H1 (cell line): ENCODE data around the gene CDK5R2. TPM values are rescaled to one million over a fixed set of nuclear protein-coding genes. Genes with fewer than 3 reads are reported as not detected.

Source experiments
- CTCF ChIA-PET: fragments of 300-600 bp; sonication (Branson Sonifier 250); formaldehyde crosslinking; loops from one replicate; lab custom pipeline; 2021; ENCODE audit not compliant: partially characterized antibody; lab: Charles Lee
- POLR2A ChIA-PET: fragments of 300-600 bp; sonication (Branson Sonifier 250); formaldehyde crosslinking; loops from one replicate; lab custom pipeline; 2021; ENCODE audit warnings: inconsistent platforms; ENCODE audit not compliant: partially characterized antibody; lab: Charles Lee
- DNase-seq, 2 experiments: peaks; one replicate each; pipeline versions ENCODE4 v3.0.0 to v3.0.0-alpha.2; 2010 to 2022; ENCODE audit warnings: low spot score in 2 of 2, low read depth in 1 of 2, mixed read lengths in 1 of 2
- FAIRE-seq: peaks from 2 replicates; lab custom pipeline; 2011; peaks lifted over from hg19 to GRCh38; lab: Jason Lieb, UNC
- H2AFZ ChIP-seq: 2 replicates; pipeline ENCODE4 v1.8.1; 2012; ENCODE audit warnings: low read length, inconsistent platforms
- H2AK5ac ChIP-seq: 2 replicates; pipeline ENCODE4 v1.6.1; 2013; ENCODE audit warnings: low read depth, low read length
- H2BK120ac ChIP-seq: replicated peaks from 2 replicates; pipeline ENCODE3; 2013; ENCODE audit warnings: low read depth, low read length, inconsistent platforms
- H2BK12ac ChIP-seq: 2 replicates; pipeline ENCODE4 v1.6.1; 2013; ENCODE audit warnings: low read depth, low read length
- H2BK15ac ChIP-seq: 2 replicates; pipeline ENCODE4 v1.6.1; 2013; ENCODE audit warnings: low read length
- H2BK20ac ChIP-seq: 2 replicates; pipeline ENCODE4 v1.6.1; 2013; ENCODE audit warnings: low read length
- H2BK5ac ChIP-seq: 2 replicates; pipeline ENCODE4 v1.6.1; 2013; ENCODE audit warnings: low read depth, low read length
- H3K14ac ChIP-seq: 2 replicates; pipeline ENCODE4 v1.6.1; 2013; ENCODE audit warnings: inconsistent platforms; ENCODE audit not compliant: insufficient read length
- H3K18ac ChIP-seq: 2 replicates; pipeline ENCODE4 v1.6.1; 2013; ENCODE audit warnings: low read length; ENCODE audit errors: extremely low read depth
- H3K23ac ChIP-seq: 2 replicates; pipeline ENCODE4 v1.6.1; 2013; ENCODE audit warnings: inconsistent platforms; ENCODE audit not compliant: insufficient read length
- H3K23me2 ChIP-seq: 2 replicates; pipeline ENCODE4 v1.6.1; 2013; ENCODE audit warnings: low read depth, low read length
- H3K27ac ChIP-seq: 2 replicates; pipeline ENCODE4 v1.6.1; 2011; ENCODE audit warnings: low read depth, low read length, inconsistent platforms
- H3K27me3 ChIP-seq, 4 experiments: replicated peaks in 1 of 4; 1 replicate in 1 of 4; 2 replicates in 3 of 4; pipeline versions ENCODE4 v1.6.1 to v1.8.1; 2011 to 2013; ENCODE audit warnings: low read length in 3 of 4, mild to moderate bottlenecking in 3 of 4, inconsistent platforms in 2 of 4, mixed read lengths in 2 of 4, moderate library complexity in 1 of 4; ENCODE audit not compliant: control insufficient read depth in 3 of 4, insufficient read depth in 3 of 4; ENCODE audit errors: extremely low read depth in 1 of 4
- H3K36me3 ChIP-seq, 4 experiments: 2 replicates each; pipeline versions ENCODE4 v1.6.1 to v1.8.1; 2011 to 2013; ENCODE audit warnings: mild to moderate bottlenecking in 4 of 4, low read length in 3 of 4, moderate library complexity in 2 of 4, control low read depth in 1 of 4, inconsistent platforms in 1 of 4; ENCODE audit not compliant: insufficient read depth in 4 of 4, control insufficient read depth in 2 of 4
- H3K4ac ChIP-seq: replicated peaks from 2 replicates; pipeline ENCODE3; 2013; ENCODE audit warnings: low read length, low read depth, mixed read lengths, inconsistent platforms; ENCODE audit not compliant: insufficient read length
- H3K4me1 ChIP-seq, 4 experiments: replicated peaks in 1 of 4; 1 replicate in 1 of 4; 2 replicates in 3 of 4; pipeline versions ENCODE4 v1.6.1 to v1.8.1; 2011 to 2013; ENCODE audit warnings: low read length in 3 of 4, inconsistent platforms in 2 of 4, mixed read lengths in 1 of 4; ENCODE audit not compliant: insufficient read depth in 4 of 4, control insufficient read depth in 3 of 4
- H3K4me2 ChIP-seq, 2 experiments: 2 replicates each; pipeline versions ENCODE4 v1.6.1 to v1.8.1; 2011 to 2013; ENCODE audit warnings: low read depth in 2 of 2, low read length in 2 of 2, control low read depth in 1 of 2, inconsistent platforms in 1 of 2, mild to moderate bottlenecking in 1 of 2; ENCODE audit not compliant: insufficient read depth in 1 of 2
- H3K4me3 ChIP-seq, 4 experiments: fragments of 200-600, 300-600 bp in 1 of 4; sonication (generic), shearing (Covaris generic), sonication (Bioruptor Twin) in 1 of 4; 2 replicates each; pipeline versions ENCODE4 v1.5.1 to v1.8.1; 2011 to 2016; ENCODE audit warnings: low read length in 4 of 4, low read depth in 3 of 4, control low read depth in 2 of 4, inconsistent platforms in 2 of 4, mild to moderate bottlenecking in 2 of 4, mixed read lengths in 1 of 4, moderate library complexity in 1 of 4; ENCODE audit not compliant: insufficient read depth in 2 of 4; ENCODE audit errors: extremely low read depth in 1 of 4
- H3K56ac ChIP-seq: replicated peaks from 2 replicates; pipeline ENCODE3; 2013; ENCODE audit warnings: low read depth, mild to moderate bottlenecking, mixed read lengths, low read length, inconsistent platforms; ENCODE audit not compliant: insufficient read length
- H3K79me1 ChIP-seq: 2 replicates; pipeline ENCODE4 v1.6.1; 2013; ENCODE audit warnings: low read depth, low read length, control low read depth
- H3K79me2 ChIP-seq, 2 experiments: 2 replicates each; pipeline versions ENCODE4 v1.6.1 to v1.8.1; 2012 to 2013; ENCODE audit warnings: low read length in 2 of 2, mild to moderate bottlenecking in 2 of 2, inconsistent platforms in 1 of 2; ENCODE audit not compliant: insufficient read depth in 2 of 2, control insufficient read depth in 1 of 2
- H3K9ac ChIP-seq, 4 experiments: replicated peaks in 1 of 4; 1 replicate in 1 of 4; 2 replicates in 3 of 4; pipeline versions ENCODE4 v1.6.1 to v1.8.1; 2011 to 2013; ENCODE audit warnings: low read depth in 3 of 4, low read length in 3 of 4, control low read depth in 2 of 4, mild to moderate bottlenecking in 2 of 4, moderate library complexity in 2 of 4, inconsistent platforms in 1 of 4; ENCODE audit errors: extremely low read depth in 1 of 4
- H3K9me3 ChIP-seq, 2 experiments: 2 replicates each; pipeline versions ENCODE4 v1.6.1 to v1.8.1; 2012 to 2013; ENCODE audit warnings: mild to moderate bottlenecking in 2 of 2, moderate library complexity in 2 of 2, control low read depth in 1 of 2, inconsistent platforms in 1 of 2, low read depth in 1 of 2, low read length in 1 of 2, mixed read lengths in 1 of 2; ENCODE audit not compliant: insufficient read depth in 2 of 2
- H4K20me1 ChIP-seq, 2 experiments: replicated peaks in 1 of 2; 2 replicates each; pipeline versions ENCODE3 to v1.8.1; 2011 to 2013; ENCODE audit warnings: inconsistent platforms in 2 of 2, low read length in 2 of 2, mild to moderate bottlenecking in 1 of 2; ENCODE audit not compliant: insufficient read depth in 2 of 2, control insufficient read depth in 1 of 2
- H4K5ac ChIP-seq: 2 replicates; pipeline ENCODE4 v1.6.1; 2013; ENCODE audit warnings: low read length, low read depth, mixed read lengths, inconsistent platforms; ENCODE audit not compliant: insufficient read length
- H4K8ac ChIP-seq: 2 replicates; pipeline ENCODE4 v1.8.0; 2013; ENCODE audit warnings: mild to moderate bottlenecking, moderate library complexity, low read length, inconsistent platforms; ENCODE audit not compliant: insufficient read depth; ENCODE audit errors: extremely low read depth
- H4K91ac ChIP-seq: replicated peaks from 2 replicates; pipeline ENCODE3; 2013; ENCODE audit warnings: low read length, mixed read lengths, inconsistent platforms; ENCODE audit not compliant: insufficient read length
- EP300 ChIP-seq, 2 experiments: IDR thresholded peaks; 1 replicate in 1 of 2; 2 replicates in 1 of 2; pipeline ENCODE4 v1.6.1; 2011 to 2012; ENCODE audit warnings: low read depth in 2 of 2, low read length in 2 of 2, mild to moderate bottlenecking in 2 of 2, borderline replicate concordance in 1 of 2, inconsistent platforms in 1 of 2, moderate library complexity in 1 of 2
- MAFK ChIP-seq: IDR thresholded peaks from 2 replicates; pipeline ENCODE4 v1.6.1; 2012; ENCODE audit warnings: low read depth, mild to moderate bottlenecking, improper control_type of control experiment, low read length
- WGBS, 2 experiments: shearing (Covaris generic) in 1 of 2; methylation state at CpG; one replicate each; pipeline versions ENCODE4 v1.1.6 to v1.1.7; 2013 to 2015; ENCODE audit warnings: low lambda C conversion rate in 2 of 2, mixed read lengths in 2 of 2, inconsistent platforms in 1 of 2, low coverage in 1 of 2, missing lambda C conversion rate in 1 of 2; ENCODE audit not compliant: insufficient replicate concordance in 2 of 2, insufficient coverage in 1 of 2, insufficient read length in 1 of 2; ENCODE audit errors: extremely low coverage in 1 of 2, missing lambda C conversion rate in 1 of 2; 5-methylcytosine and 5-hydroxymethylcytosine counted together
- polyA plus RNA-seq, 7 experiments: library from polyadenylated mRNA; depleted of rRNA in 3 of 7; stranded (reverse) in 5 of 7; unstranded in 2 of 7; fragments of >200 nt in 5 of 7; fragments of 200-250 nt in 2 of 7; gene quantifications; 1 replicate in 5 of 7; 2 replicates in 1 of 7; 4 replicates in 1 of 7; pipeline versions ENCODE4 v1.2.1 to v1.2.3, GENCODE V29; 2011 to 2013; ENCODE audit warnings: missing spikeins in 2 of 7, mixed read lengths in 2 of 7
- total RNA-seq: library from RNA; stranded (reverse); fragmentation: NEBNext Ultra II Directional; extraction: Animal tissue kit (Norgen Biotek cat#: 25700); gene quantifications from 2 replicates; pipeline ENCODE4 v1.2.1, GENCODE V29; 2021

CDK5R2 gene
- total and polyA plus RNA-seq, 2 of the 8 experiments (the other 6 are each of a cell fraction or from before 2014, with no cell fraction given), result 0.14 TPM; not detected in 1

DNA sequence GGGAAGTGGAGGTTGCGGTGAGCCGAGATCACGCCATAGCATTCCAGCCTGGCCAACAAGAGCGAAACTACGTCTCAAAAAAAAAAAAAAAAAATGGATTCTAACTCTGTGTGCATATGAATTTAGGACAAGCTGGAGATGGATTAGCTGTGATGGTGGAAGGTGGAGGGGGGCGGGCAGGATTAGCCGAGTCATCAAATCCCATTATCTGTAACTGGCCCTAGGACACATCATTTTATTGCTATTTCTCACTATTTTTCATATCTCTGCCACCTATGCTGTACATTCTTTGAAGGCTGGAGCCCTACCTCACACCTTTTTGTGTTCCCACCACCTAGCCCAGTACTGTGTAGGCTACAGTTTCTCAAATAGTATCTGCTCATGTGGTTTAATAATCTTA lies 7.3 kb upstream of the CDK5R2 start:
- H3K14ac ChIP-seq, result no peak overlapping the region
- no peak overlapping the region for H3K4me3 ChIP-seq
- H3K18ac ChIP-seq, result no peak overlapping the region
- no peaks in the 10 kb centered on the region for H3K36me3 ChIP-seq
- 86% methylated on average over 6 of the region's 7 CpGs; no CpG with 5 or more reads in 1 of the 2 experiments for WGBS, 2 experiments
- no peak overlapping the region for H2BK20ac ChIP-seq
- H3K56ac ChIP-seq, result no peak overlapping the region
- TF ChIP-seq EP300 (IDR thresholded peaks at IDR 0.05; ENCODE audit: borderline replicate concordance in 1 of 2, low read depth in 2 of 2, low read length in 2 of 2) (no peak), MAFK (peak; percentile 46; the same call in 1 of the 2 replicates)
- no peak overlapping the region for H3K9ac ChIP-seq
- no peaks in the 10 kb centered on the region for H3K79me1 ChIP-seq
- no peak overlapping the region for H2BK5ac ChIP-seq
- no peak overlapping the region for H2BK15ac ChIP-seq
- no peaks in the 10 kb centered on the region for H3K9me3 ChIP-seq
- H4K91ac ChIP-seq, result no peak overlapping the region
- H4K8ac ChIP-seq, result no peak overlapping the region
- H2AK5ac ChIP-seq, result no peak overlapping the region
- H4K5ac ChIP-seq, result no peak overlapping the region
- CTCF ChIA-PET, result interaction anchor here (0.7 to 4.4 kb wide), 13 partner anchors 10 to 82 kb away, joined by 3 to 34 read pairs (median 4); no protein-coding TSS in a partner anchor
- H4K20me1 ChIP-seq, result no peaks in the 10 kb centered on the region
- H3K4me2 ChIP-seq, result no peak overlapping the region
- H3K4ac ChIP-seq, result no peak overlapping the region
- H2AFZ ChIP-seq, result no peak overlapping the region
- peaks cover 0 to 20% (median 6%) of the 10 kb centered on the region in 4 experiments; a peak in 5 of 7 replicates for H3K27me3 ChIP-seq
- DNase-seq (no peak), FAIRE-seq (no peak)
- no peaks in the 10 kb centered on the region for H3K4me1 ChIP-seq
- no peaks in the 10 kb centered on the region for H3K79me2 ChIP-seq
- no peak overlapping the region for H3K27ac ChIP-seq
- no peak overlapping the region for H2BK120ac ChIP-seq
- POLR2A ChIA-PET, result no interaction called here
- H3K23me2 ChIP-seq, result no peaks in the 10 kb centered on the region
- no peak overlapping the region for H2BK12ac ChIP-seq
- H3K23ac ChIP-seq, result no peak overlapping the region
